Hepatocyte (in vitro differentiated cells): ENCODE data around the gene ZBTB37. TPM values are rescaled to one million over a fixed set of nuclear protein-coding genes. Genes with fewer than 3 reads are reported as not detected.

Experiments used
- DNase-seq: peaks from one replicate; pipeline ENCODE4 v3.0.0-alpha.2; 2016; ENCODE audit warnings: low spot score
- H2AFZ ChIP-seq: fragments of 200-600 bp; sonication (generic); 2 replicates; pipeline ENCODE4 v1.6.0; 2016; ENCODE audit warnings: antibody characterized with exemption, mild to moderate bottlenecking
- H3K27ac ChIP-seq: fragments of 200-600 bp; sonication (generic); 2 replicates; pipeline ENCODE4 v1.5.1; 2016; ENCODE audit warnings: mild to moderate bottlenecking
- H3K27me3 ChIP-seq: fragments of 200-600 bp; sonication (generic); 2 replicates; pipeline ENCODE4 v1.6.1; 2016
- H3K36me3 ChIP-seq: fragments of 200-600 bp; sonication (generic); replicated peaks from 2 replicates; pipeline ENCODE4 v1.5.1; 2016; ENCODE audit warnings: low read depth; ENCODE audit not compliant: insufficient read depth
- H3K4me1 ChIP-seq: fragments of 200-600 bp; sonication (generic); 2 replicates; pipeline ENCODE4 v1.5.1; 2016; ENCODE audit warnings: mild to moderate bottlenecking, moderate library complexity; ENCODE audit not compliant: insufficient read depth
- H3K4me2 ChIP-seq: fragments of 200-600 bp; sonication (generic); 2 replicates; pipeline ENCODE4 v1.6.0; 2016
- H3K4me3 ChIP-seq: fragments of 200-600 bp; sonication (generic); 2 replicates; pipeline ENCODE4 v1.5.1; 2016; ENCODE audit warnings: mild to moderate bottlenecking
- H3K79me2 ChIP-seq: fragments of 200-600 bp; sonication (generic); 2 replicates; pipeline ENCODE4 v1.6.0; 2017; ENCODE audit warnings: mild to moderate bottlenecking
- H3K9me2 ChIP-seq: fragments of 200-600 bp; sonication (generic); replicated peaks from 2 replicates; pipeline ENCODE4 v1.6.0; 2017; ENCODE audit warnings: mild to moderate bottlenecking; ENCODE audit not compliant: insufficient read depth
- H3K9me3 ChIP-seq: fragments of 200-600 bp; sonication (generic); 2 replicates; pipeline ENCODE4 v1.5.1; 2016; ENCODE audit warnings: low read depth, mild to moderate bottlenecking
- H4K20me1 ChIP-seq: fragments of 200-600 bp; sonication (generic); 2 replicates; pipeline ENCODE4 v1.6.0; 2016; ENCODE audit warnings: mild to moderate bottlenecking; ENCODE audit not compliant: insufficient read depth, poor library complexity, severe bottlenecking
- EZH2 ChIP-seq: fragments of 200-600 bp; sonication (generic); IDR thresholded peaks from 2 replicates; pipeline ENCODE4 v1.6.1; 2016; ENCODE audit warnings: antibody characterized with exemption, mild to moderate bottlenecking, borderline replicate concordance
- EZH2phosphoT487 ChIP-seq: fragments of 200-600 bp; sonication (generic); IDR thresholded peaks from one replicate; pipeline ENCODE4 v1.6.1; 2018; ENCODE audit warnings: antibody characterized with exemption, mild to moderate bottlenecking, low read depth, moderate library complexity; ENCODE audit not compliant: unreplicated experiment, severe bottlenecking
- WGBS: methylation state at CpG from one replicate; pipeline ENCODE4 v1.1.6; 2016; ENCODE audit warnings: low lambda C conversion rate; ENCODE audit errors: missing lambda C conversion rate; 5-methylcytosine and 5-hydroxymethylcytosine counted together
- polyA plus RNA-seq: library from polyadenylated mRNA; unstranded; fragments of >200 nt; fragmentation: Nextera tagmentation; extraction: Ambion mirVana; gene quantifications from 2 replicates; pipeline ENCODE4 v1.2.1, GENCODE V29; 2016
- total RNA-seq: library from RNA; depleted of rRNA; stranded (reverse); fragments of >200 nt; gene quantifications from 2 replicates; pipeline ENCODE4 v1.2.3, GENCODE V29; 2014
- TF ChIP-seq, protein P1 (sequence below): fragments of 200-600 bp; sonication (generic); IDR thresholded peaks from 2 replicates; pipeline ENCODE4 v1.5.1; 2016; ENCODE audit warnings: antibody characterized with exemption, mild to moderate bottlenecking; ENCODE audit not compliant: poor library complexity

ZBTB37 gene
- total and polyA plus RNA-seq, 2 experiments from 2014 or later: 0.99 to 9.3 TPM

GRCh38 chr1:173900992-173901391 lies 32.8 kb downstream of the ZBTB37 start:
- Histone ChIP-seq H3K27ac (no peak overlapping the region), H3K36me3 (no peaks in the 10 kb centered on the region), H3K4me2 (no peak overlapping the region), H4K20me1 (no peaks in the 10 kb centered on the region), H3K9me2 (no peaks in the 10 kb centered on the region), H3K27me3 (no peaks in the 10 kb centered on the region), H3K9me3 (no peaks in the 10 kb centered on the region), H3K4me3 (no peak overlapping the region), H3K79me2 (no peaks in the 10 kb centered on the region), H3K4me1 (no peaks in the 10 kb centered on the region), H2AFZ (no peak overlapping the region)
- no peak for TF ChIP-seq EZH2
- TF ChIP-seq EZH2phosphoT487: no peak
- TF ChIP-seq, protein P1, sequence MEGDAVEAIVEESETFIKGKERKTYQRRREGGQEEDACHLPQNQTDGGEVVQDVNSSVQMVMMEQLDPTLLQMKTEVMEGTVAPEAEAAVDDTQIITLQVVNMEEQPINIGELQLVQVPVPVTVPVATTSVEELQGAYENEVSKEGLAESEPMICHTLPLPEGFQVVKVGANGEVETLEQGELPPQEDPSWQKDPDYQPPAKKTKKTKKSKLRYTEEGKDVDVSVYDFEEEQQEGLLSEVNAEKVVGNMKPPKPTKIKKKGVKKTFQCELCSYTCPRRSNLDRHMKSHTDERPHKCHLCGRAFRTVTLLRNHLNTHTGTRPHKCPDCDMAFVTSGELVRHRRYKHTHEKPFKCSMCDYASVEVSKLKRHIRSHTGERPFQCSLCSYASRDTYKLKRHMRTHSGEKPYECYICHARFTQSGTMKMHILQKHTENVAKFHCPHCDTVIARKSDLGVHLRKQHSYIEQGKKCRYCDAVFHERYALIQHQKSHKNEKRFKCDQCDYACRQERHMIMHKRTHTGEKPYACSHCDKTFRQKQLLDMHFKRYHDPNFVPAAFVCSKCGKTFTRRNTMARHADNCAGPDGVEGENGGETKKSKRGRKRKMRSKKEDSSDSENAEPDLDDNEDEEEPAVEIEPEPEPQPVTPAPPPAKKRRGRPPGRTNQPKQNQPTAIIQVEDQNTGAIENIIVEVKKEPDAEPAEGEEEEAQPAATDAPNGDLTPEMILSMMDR: no peak
- WGBS: 44% methylated on average over 3 of the region's 3 CpGs
- DNase-seq: no peak

DNA sequence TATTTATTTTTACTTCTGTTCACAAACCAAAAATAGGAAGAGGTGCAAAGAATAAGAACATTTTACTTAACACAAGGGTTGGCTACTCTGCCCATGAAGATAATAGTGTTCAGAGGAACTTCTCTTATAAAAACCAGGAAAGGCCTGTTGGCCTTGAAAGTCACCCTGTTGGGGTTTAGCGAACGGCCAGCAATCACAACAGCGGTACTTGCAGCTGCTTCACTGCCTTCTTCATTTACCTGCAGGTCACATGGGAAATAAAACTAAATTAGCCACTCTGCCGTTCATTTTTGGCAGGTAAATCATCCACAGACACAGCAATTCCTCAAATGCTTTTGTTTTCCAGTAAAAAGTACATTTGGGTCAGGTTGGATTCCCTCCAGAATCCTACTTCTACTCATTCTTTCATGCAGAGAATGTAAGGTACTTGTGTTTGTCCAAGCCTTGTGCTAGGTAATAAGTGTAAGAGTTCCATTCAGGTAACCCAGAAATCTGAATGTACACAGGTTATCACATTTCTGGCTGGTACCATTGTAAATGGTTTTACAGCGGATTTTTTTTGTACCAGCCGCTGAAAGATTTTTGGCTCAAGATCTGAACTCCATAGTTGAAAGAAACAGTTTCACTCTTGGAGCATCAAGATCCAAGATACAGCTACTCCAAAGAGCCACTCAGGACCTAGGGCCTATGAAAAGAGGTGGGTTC lies 35.8 kb downstream of the ZBTB37 start:
- Histone ChIP-seq H3K9me2 (no peaks in the 10 kb centered on the region), H3K4me3 (no peak overlapping the region), H2AFZ (no peak overlapping the region), H3K4me1 (no peaks in the 10 kb centered on the region), H3K27ac (no peak overlapping the region), H3K36me3 (no peaks in the 10 kb centered on the region), H3K79me2 (no peaks in the 10 kb centered on the region), H3K9me3 (no peaks in the 10 kb centered on the region), H3K27me3 (no peaks in the 10 kb centered on the region), H4K20me1 (no peaks in the 10 kb centered on the region), H3K4me2 (no peak overlapping the region)
- no peak for DNase-seq
- no peak for TF ChIP-seq EZH2phosphoT487
- TF ChIP-seq, protein P1: no peak
- no peak for TF ChIP-seq EZH2
- 79% methylated on average over 6 of the region's 6 CpGs for WGBS

- Histone ChIP-seq H4K20me1 (no peaks in the 10 kb centered on the region), H3K4me1 (no peaks in the 10 kb centered on the region), H3K79me2 (no peaks in the 10 kb centered on the region), H3K4me3 (no peak overlapping the region), H2AFZ (no peak overlapping the region), H3K9me3 (no peaks in the 10 kb centered on the region), H3K4me2 (no peak overlapping the region), H3K9me2 (no peaks in the 10 kb centered on the region), H3K36me3 (no peaks in the 10 kb centered on the region), H3K27ac (no peak overlapping the region), H3K27me3 (no peaks in the 10 kb centered on the region)
- WGBS: 94% methylated on average over 3 of the region's 3 CpGs
- TF ChIP-seq EZH2phosphoT487: no peak
- TF ChIP-seq, protein P1: no peak
- TF ChIP-seq EZH2: no peak
- no peak for DNase-seq
Observed at GRCh38 chr1:173913111-173913510, 44.9 kb downstream of the ZBTB37 start.
